GM12878 (cell line): ENCODE results near the gene CCDC106. TPM values are rescaled to one million over a fixed set of nuclear protein-coding genes. Genes with fewer than 3 reads are reported as not detected.

Experiments
- ESRRA ChIP-seq: IDR thresholded peaks from 2 replicates; pipeline ENCODE4 v1.6.1; 2012; ENCODE audit warnings: mild to moderate bottlenecking, low read length, improper control_type of control experiment
- FOXK2 ChIP-seq: fragments of 450-650 bp; IDR thresholded peaks from 2 replicates; pipeline ENCODE4 v1.6.1; 2017; ENCODE audit warnings: mild to moderate bottlenecking, moderate library complexity
- GATAD2B ChIP-seq: fragments of 450-650 bp; conservative IDR thresholded peaks from 2 replicates; pipeline ENCODE4 v1.6.1; 2017; ENCODE audit warnings: low read depth, mild to moderate bottlenecking, moderate library complexity
- HCFC1 ChIP-seq: fragments of 150-350 bp; IDR thresholded peaks from 2 replicates; pipeline ENCODE4 v1.6.1; 2014; ENCODE audit warnings: low read length
- MEF2A ChIP-seq: IDR thresholded peaks from 2 replicates; pipeline ENCODE4 v1.6.1; 2011; ENCODE audit warnings: low read depth, mild to moderate bottlenecking, low read length, moderate library complexity; ENCODE audit not compliant: insufficient read depth
- MYC ChIP-seq: IDR thresholded peaks from 2 replicates; pipeline ENCODE4 v1.6.1; 2011; ENCODE audit warnings: mild to moderate bottlenecking, low read length, moderate library complexity, inconsistent platforms; ENCODE audit not compliant: insufficient read depth, insufficient replicate concordance, insufficient read length, severe bottlenecking
- NR2C2 ChIP-seq: IDR thresholded peaks from 2 replicates; pipeline ENCODE4 v1.6.1; 2011; ENCODE audit warnings: borderline replicate concordance, low read depth; ENCODE audit not compliant: control insufficient read depth, insufficient read length
- RAD51 ChIP-seq: fragments of 450-650 bp; IDR thresholded peaks from 2 replicates; pipeline ENCODE4 v1.6.1; 2016; ENCODE audit warnings: moderate library complexity, mild to moderate bottlenecking, inconsistent platforms
- RB1 ChIP-seq: fragments of 450-650 bp; formaldehyde crosslinking; IDR thresholded peaks from 2 replicates; pipeline ENCODE4 v1.6.1; 2017; ENCODE audit warnings: mild to moderate bottlenecking, borderline replicate concordance
- TARDBP ChIP-seq: IDR thresholded peaks from 2 replicates; pipeline ENCODE4 v1.6.1; 2016; ENCODE audit warnings: borderline replicate concordance
- TCF12 ChIP-seq: IDR thresholded peaks from 2 replicates; pipeline ENCODE4 v1.6.1; 2011; ENCODE audit warnings: low read depth, mild to moderate bottlenecking, low read length
- TCF3 ChIP-seq: IDR thresholded peaks from 2 replicates; pipeline ENCODE4 v1.6.1; 2012; ENCODE audit warnings: low read depth, mild to moderate bottlenecking, low read length, borderline replicate concordance; ENCODE audit not compliant: insufficient read depth
- YY1 ChIP-seq: IDR thresholded peaks from 2 replicates; pipeline ENCODE4 v1.6.1; 2011; ENCODE audit warnings: low read depth, mild to moderate bottlenecking, low read length
- ZZZ3 ChIP-seq: IDR thresholded peaks from 2 replicates; pipeline ENCODE4 v1.6.1; 2011; ENCODE audit warnings: low read depth; ENCODE audit not compliant: control insufficient read depth, insufficient read length
- polyA plus RNA-seq, 11 experiments: library from polyadenylated mRNA; depleted of rRNA in 4 of 11; unstranded in 6 of 11; stranded (reverse) in 5 of 11; fragments of >200 nt; fragmentation: Nextera tagmentation in 4 of 11; fragmentation: Illumina TruSeq in 1 of 11; extraction: Ambion mirVana in 4 of 11; extraction: Trizol in 1 of 11; gene quantifications; 1 replicate in 1 of 11; 2 replicates in 10 of 11; pipeline versions ENCODE4 v1.2.1 to v1.2.3, GENCODE V29; 2011 to 2016; ENCODE audit warnings: inconsistent platforms in 2 of 11, missing spikeins in 2 of 11, low read depth in 1 of 11
- total RNA-seq, 4 experiments: library from RNA; depleted of rRNA in 3 of 4; stranded (reverse); fragments of >200 nt in 3 of 4; fragmentation: Illumina TruSeq in 1 of 4; extraction: Trizol in 1 of 4; gene quantifications; 2 replicates each; pipeline versions ENCODE4 v1.2.1 to v1.2.3, GENCODE V29; 2013 to 2021
- TF ChIP-seq, protein P1 (sequence below): fragments of 450-650 bp; formaldehyde crosslinking; IDR thresholded peaks from 2 replicates; pipeline ENCODE4 v1.4.0; 2020; ENCODE audit warnings: mild to moderate bottlenecking, moderate library complexity
- TF ChIP-seq, protein P2 (sequence below): IDR thresholded peaks from 2 replicates; pipeline ENCODE4 v1.6.1; 2011; ENCODE audit warnings: borderline replicate concordance, low read depth, mild to moderate bottlenecking, moderate library complexity, mixed read lengths, low read length; ENCODE audit not compliant: insufficient read depth; ENCODE audit errors: extremely low read length
- TF ChIP-seq, protein P3 (sequence below): IDR thresholded peaks from 2 replicates; pipeline ENCODE4 v1.6.1; 2012; ENCODE audit warnings: low read length, inconsistent platforms
- TF ChIP-seq, protein P4 (sequence below): fragments of 450-650 bp; formaldehyde crosslinking; IDR thresholded peaks from 2 replicates; pipeline ENCODE4 v1.4.0; 2022; ENCODE audit warnings: mild to moderate bottlenecking, moderate library complexity
- TF ChIP-seq, protein P5 (sequence below): fragments of 450-650 bp; IDR thresholded peaks from 2 replicates; pipeline ENCODE4 v1.6.1; 2017; ENCODE audit warnings: mild to moderate bottlenecking

The CCDC106 gene
- total and polyA plus RNA-seq, 10 of the 15 experiments (the other 5 are each of a cell fraction or from before 2014, with no cell fraction given): 0.04 to 35.9 (median 19.8) TPM

DNA sequence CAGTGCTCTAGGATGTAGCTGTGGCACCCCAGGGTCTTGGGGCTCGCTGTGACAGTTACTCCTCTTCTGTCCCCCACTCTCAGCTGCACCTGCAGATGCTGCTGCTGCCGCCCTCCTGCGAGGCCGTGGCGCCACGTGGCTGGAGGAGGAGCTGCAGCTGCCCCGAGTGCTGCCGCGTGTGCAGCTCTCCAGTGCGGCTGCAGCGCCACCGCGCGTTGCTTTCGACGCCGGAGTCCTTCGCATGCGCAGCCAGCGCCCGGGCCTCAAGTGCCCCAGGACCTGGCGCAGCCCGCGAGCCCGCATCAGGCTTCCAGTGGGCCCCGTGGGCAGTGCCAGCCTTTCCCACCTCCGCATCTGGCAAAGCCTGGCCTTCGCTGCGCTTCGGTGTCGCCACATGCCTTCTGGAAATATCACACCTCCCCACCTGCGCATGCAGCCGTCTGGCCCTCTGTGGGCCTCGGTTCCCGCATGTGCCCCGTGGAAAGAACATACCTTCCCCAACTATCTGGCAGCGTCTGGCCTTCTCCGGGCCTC lies 7.9 kb upstream of the CCDC106 start (continued):
- TF ChIP-seq, protein P1, sequence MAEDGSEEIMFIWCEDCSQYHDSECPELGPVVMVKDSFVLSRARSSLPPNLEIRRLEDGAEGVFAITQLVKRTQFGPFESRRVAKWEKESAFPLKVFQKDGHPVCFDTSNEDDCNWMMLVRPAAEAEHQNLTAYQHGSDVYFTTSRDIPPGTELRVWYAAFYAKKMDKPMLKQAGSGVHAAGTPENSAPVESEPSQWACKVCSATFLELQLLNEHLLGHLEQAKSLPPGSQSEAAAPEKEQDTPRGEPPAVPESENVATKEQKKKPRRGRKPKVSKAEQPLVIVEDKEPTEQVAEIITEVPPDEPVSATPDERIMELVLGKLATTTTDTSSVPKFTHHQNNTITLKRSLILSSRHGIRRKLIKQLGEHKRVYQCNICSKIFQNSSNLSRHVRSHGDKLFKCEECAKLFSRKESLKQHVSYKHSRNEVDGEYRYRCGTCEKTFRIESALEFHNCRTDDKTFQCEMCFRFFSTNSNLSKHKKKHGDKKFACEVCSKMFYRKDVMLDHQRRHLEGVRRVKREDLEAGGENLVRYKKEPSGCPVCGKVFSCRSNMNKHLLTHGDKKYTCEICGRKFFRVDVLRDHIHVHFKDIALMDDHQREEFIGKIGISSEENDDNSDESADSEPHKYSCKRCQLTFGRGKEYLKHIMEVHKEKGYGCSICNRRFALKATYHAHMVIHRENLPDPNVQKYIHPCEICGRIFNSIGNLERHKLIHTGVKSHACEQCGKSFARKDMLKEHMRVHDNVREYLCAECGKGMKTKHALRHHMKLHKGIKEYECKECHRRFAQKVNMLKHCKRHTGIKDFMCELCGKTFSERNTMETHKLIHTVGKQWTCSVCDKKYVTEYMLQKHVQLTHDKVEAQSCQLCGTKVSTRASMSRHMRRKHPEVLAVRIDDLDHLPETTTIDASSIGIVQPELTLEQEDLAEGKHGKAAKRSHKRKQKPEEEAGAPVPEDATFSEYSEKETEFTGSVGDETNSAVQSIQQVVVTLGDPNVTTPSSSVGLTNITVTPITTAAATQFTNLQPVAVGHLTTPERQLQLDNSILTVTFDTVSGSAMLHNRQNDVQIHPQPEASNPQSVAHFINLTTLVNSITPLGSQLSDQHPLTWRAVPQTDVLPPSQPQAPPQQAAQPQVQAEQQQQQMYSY: no peak
- TF ChIP-seq MEF2A (no peak), ESRRA (no peak), GATAD2B (no peak), RAD51 (no peak), TCF12 (no peak), MYC (peak; percentile 26), TCF3 (peak; percentile 77; the same call in 1 of the 2 replicates), FOXK2 (no peak), HCFC1 (no peak), YY1 (0 out of 2 replicates have a peak, but pooled peaks have one; percentile 33), RB1 (no peak), TARDBP (no peak), ZZZ3 (no peak), NR2C2 (no peak)
- TF ChIP-seq, protein P2, sequence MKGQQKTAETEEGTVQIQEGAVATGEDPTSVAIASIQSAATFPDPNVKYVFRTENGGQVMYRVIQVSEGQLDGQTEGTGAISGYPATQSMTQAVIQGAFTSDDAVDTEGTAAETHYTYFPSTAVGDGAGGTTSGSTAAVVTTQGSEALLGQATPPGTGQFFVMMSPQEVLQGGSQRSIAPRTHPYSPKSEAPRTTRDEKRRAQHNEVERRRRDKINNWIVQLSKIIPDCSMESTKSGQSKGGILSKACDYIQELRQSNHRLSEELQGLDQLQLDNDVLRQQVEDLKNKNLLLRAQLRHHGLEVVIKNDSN: peak; percentile 78
- TF ChIP-seq, protein P3, sequence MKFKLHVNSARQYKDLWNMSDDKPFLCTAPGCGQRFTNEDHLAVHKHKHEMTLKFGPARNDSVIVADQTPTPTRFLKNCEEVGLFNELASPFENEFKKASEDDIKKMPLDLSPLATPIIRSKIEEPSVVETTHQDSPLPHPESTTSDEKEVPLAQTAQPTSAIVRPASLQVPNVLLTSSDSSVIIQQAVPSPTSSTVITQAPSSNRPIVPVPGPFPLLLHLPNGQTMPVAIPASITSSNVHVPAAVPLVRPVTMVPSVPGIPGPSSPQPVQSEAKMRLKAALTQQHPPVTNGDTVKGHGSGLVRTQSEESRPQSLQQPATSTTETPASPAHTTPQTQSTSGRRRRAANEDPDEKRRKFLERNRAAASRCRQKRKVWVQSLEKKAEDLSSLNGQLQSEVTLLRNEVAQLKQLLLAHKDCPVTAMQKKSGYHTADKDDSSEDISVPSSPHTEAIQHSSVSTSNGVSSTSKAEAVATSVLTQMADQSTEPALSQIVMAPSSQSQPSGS: no peak
- TF ChIP-seq, protein P4, sequence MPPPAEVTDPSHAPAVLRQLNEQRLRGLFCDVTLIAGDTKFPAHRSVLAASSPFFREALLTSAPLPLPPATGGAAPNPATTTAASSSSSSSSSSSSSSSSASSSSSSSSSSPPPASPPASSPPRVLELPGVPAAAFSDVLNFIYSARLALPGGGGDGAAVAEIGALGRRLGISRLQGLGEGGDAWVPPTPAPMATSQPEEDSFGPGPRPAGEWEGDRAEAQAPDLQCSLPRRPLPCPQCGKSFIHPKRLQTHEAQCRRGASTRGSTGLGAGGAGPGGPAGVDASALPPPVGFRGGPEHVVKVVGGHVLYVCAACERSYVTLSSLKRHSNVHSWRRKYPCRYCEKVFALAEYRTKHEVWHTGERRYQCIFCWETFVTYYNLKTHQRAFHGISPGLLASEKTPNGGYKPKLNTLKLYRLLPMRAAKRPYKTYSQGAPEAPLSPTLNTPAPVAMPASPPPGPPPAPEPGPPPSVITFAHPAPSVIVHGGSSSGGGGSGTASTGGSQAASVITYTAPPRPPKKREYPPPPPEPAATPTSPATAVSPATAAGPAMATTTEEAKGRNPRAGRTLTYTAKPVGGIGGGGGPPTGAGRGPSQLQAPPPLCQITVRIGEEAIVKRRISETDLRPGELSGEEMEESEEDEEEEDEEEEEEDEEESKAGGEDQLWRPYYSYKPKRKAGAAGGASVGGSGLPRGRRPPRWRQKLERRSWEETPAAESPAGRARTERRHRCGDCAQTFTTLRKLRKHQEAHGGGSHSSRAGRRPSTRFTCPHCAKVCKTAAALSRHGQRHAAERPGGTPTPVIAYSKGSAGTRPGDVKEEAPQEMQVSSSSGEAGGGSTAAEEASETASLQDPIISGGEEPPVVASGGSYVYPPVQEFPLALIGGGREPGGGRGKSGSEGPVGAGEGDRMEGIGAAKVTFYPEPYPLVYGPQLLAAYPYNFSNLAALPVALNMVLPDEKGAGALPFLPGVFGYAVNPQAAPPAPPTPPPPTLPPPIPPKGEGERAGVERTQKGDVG: no peak
- TF ChIP-seq, protein P5, sequence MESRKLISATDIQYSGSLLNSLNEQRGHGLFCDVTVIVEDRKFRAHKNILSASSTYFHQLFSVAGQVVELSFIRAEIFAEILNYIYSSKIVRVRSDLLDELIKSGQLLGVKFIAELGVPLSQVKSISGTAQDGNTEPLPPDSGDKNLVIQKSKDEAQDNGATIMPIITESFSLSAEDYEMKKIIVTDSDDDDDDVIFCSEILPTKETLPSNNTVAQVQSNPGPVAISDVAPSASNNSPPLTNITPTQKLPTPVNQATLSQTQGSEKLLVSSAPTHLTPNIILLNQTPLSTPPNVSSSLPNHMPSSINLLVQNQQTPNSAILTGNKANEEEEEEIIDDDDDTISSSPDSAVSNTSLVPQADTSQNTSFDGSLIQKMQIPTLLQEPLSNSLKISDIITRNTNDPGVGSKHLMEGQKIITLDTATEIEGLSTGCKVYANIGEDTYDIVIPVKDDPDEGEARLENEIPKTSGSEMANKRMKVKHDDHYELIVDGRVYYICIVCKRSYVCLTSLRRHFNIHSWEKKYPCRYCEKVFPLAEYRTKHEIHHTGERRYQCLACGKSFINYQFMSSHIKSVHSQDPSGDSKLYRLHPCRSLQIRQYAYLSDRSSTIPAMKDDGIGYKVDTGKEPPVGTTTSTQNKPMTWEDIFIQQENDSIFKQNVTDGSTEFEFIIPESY: peak; percentile 70; the same call in 1 of the 2 replicates
